ENCODE results near the gene PGM3. TPM values are rescaled to one million over a fixed set of nuclear protein-coding genes. Genes with fewer than 3 reads are reported as not detected.

The PGM3 gene
- total RNA-seq (ENCODE audit: low replicate concordance) = 61.4 and 72.7 TPM in 2 replicates
- long read RNA-seq, full-length matches to known transcripts = 287 of 363 reads
- long read RNA-seq, partial matches to known transcripts = 25 of 363 reads
- long read RNA-seq, other reads (novel, unspliced or antisense) = 51 of 363 reads

GRCh38 chr6:83192871-83193746 lies at the start of gene PGM3, which contains the start of gene RWDD2A:
PGM3 (minus strand) TSS chr6:83193265; CDS start chr6:83191012, 2,253 bp downstream.
RWDD2A (plus strand) TSS chr6:83193357; CDS start chr6:83194452, 1,095 bp downstream.
- Mint-ChIP-seq H3K4me3 (peak within 1 kb of the TSS; percentile 99), H3K9me3 (no peaks in the 10 kb centered on the region), H3K27me3 (no peaks in the 10 kb centered on the region), H3K27ac (peak within 1 kb of the TSS; percentile 97), H3K36me3 (peaks cover 13% of the 10 kb centered on the region), H3K4me1 (ENCODE audit: unreplicated experiment) (peaks cover 26% of the 10 kb centered on the region)
- TF ChIP-seq CTCF (conservative IDR thresholded peaks at IDR 0.05) = no peak
- peak; percentile 88 for DNase-seq (ENCODE audit: extremely low spot score, unreplicated experiment)

- Mint-ChIP-seq H3K4me1 (ENCODE audit: unreplicated experiment) (no peaks in the 10 kb centered on the region), H3K4me3 (no peak overlapping the region), H3K9me3 (no peaks in the 10 kb centered on the region), H3K36me3 (no peaks in the 10 kb centered on the region), H3K27me3 (no peaks in the 10 kb centered on the region), H3K27ac (no peak overlapping the region)
- no peak for DNase-seq (ENCODE audit: extremely low spot score, unreplicated experiment)
- no peak for TF ChIP-seq CTCF (conservative IDR thresholded peaks at IDR 0.05)
These were observed 38.1 kb upstream of the PGM3 start for GRCh38 chr6:83231146-83231545.

GRCh38 chr6:83226517-83226916 lies 33.5 kb upstream of the PGM3 start:
- no peak overlapping the region for H3K27ac Mint-ChIP-seq
- no peak for DNase-seq (ENCODE audit: extremely low spot score, unreplicated experiment)

GRCh38 chr6:83221889-83222479 lies 28.9 kb upstream of the PGM3 start:
- Mint-ChIP-seq H3K4me3 (no peak overlapping the region), H3K27me3 (no peaks in the 10 kb centered on the region), H3K9me3 (no peaks in the 10 kb centered on the region), H3K36me3 (no peaks in the 10 kb centered on the region), H3K27ac (no peak overlapping the region), H3K4me1 (ENCODE audit: unreplicated experiment) (no peaks in the 10 kb centered on the region)
- TF ChIP-seq CTCF (conservative IDR thresholded peaks at IDR 0.05) = peak; percentile 75
- no peak for DNase-seq (ENCODE audit: extremely low spot score, unreplicated experiment)

More at GRCh38 chr6:83226517-83226916, 33.5 kb upstream of the PGM3 start:
- Mint-ChIP-seq H3K4me1 (ENCODE audit: unreplicated experiment) (no peaks in the 10 kb centered on the region), H3K36me3 (no peaks in the 10 kb centered on the region), H3K27me3 (no peaks in the 10 kb centered on the region), H3K4me3 (no peak overlapping the region), H3K9me3 (no peaks in the 10 kb centered on the region)
- TF ChIP-seq CTCF (conservative IDR thresholded peaks at IDR 0.05) = no peak

GRCh38 chr6:83221276-83221675 lies 28.2 kb upstream of the PGM3 start:
- H3K27ac Mint-ChIP-seq = no peak overlapping the region
- TF ChIP-seq CTCF (conservative IDR thresholded peaks at IDR 0.05) = no peak
- H3K9me3 Mint-ChIP-seq = no peaks in the 10 kb centered on the region

More at GRCh38 chr6:83221276-83221675, 28.2 kb upstream of the PGM3 start:
- no peaks in the 10 kb centered on the region for H3K4me1 Mint-ChIP-seq (ENCODE audit: unreplicated experiment)
- DNase-seq (ENCODE audit: extremely low spot score, unreplicated experiment) = no peak
- no peak overlapping the region for H3K4me3 Mint-ChIP-seq
- H3K27me3 Mint-ChIP-seq = no peaks in the 10 kb centered on the region
- no peaks in the 10 kb centered on the region for H3K36me3 Mint-ChIP-seq
